Lower leg skin (tissue), 3 donors: Measurements from ENCODE around the gene FKBP5.

ENCODE experiments used
- POLR2A ChIP-seq, 2 donors: fragments of 450-650 bp; IDR thresholded peaks; one replicate each; pipeline ENCODE4 v1.6.1; 2016 to 2017; ENCODE audit warnings: antibody characterized with exemption in 2 of 2, mild to moderate bottlenecking in 1 of 2, moderate library complexity in 1 of 2
- TF ChIP-seq, protein P1 (sequence below), 3 donors: fragments of 450-650 bp; IDR thresholded peaks; one replicate each; pipeline ENCODE4 v1.5.1; 2016; ENCODE audit warnings: antibody characterized with exemption in 3 of 3, mild to moderate bottlenecking in 3 of 3, moderate library complexity in 2 of 3

DNA sequence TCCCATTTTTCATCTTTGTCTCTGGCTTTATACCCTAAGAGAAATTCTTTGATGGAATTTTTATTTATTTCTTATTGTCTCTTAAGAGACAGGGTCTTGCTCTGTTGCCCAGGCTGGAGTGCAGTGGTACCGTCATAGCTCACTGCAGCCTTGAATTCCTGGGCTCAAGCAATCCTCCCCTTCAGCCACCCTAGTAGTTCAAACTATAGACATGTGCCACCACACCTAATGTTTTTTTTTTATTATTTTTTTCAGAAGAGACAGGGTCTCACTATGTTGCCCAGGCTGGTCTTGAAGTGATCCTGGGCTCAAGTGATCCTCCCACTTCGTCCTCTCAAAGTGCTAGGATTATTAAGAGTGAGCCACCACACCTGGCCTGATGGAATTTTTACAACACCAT, 40.5 kb downstream of the FKBP5 start:
- TF ChIP-seq, protein P1, sequence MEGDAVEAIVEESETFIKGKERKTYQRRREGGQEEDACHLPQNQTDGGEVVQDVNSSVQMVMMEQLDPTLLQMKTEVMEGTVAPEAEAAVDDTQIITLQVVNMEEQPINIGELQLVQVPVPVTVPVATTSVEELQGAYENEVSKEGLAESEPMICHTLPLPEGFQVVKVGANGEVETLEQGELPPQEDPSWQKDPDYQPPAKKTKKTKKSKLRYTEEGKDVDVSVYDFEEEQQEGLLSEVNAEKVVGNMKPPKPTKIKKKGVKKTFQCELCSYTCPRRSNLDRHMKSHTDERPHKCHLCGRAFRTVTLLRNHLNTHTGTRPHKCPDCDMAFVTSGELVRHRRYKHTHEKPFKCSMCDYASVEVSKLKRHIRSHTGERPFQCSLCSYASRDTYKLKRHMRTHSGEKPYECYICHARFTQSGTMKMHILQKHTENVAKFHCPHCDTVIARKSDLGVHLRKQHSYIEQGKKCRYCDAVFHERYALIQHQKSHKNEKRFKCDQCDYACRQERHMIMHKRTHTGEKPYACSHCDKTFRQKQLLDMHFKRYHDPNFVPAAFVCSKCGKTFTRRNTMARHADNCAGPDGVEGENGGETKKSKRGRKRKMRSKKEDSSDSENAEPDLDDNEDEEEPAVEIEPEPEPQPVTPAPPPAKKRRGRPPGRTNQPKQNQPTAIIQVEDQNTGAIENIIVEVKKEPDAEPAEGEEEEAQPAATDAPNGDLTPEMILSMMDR (IDR thresholded peaks at IDR 0.05): no peak
- no peak for TF ChIP-seq POLR2A (IDR thresholded peaks at IDR 0.05)
